HG02610 (cell line): Measurements from ENCODE around the gene KCNN3.

ENCODE experiments used
- ATAC-seq: cut with Tn5 transposase; IDR thresholded peaks from one replicate; pipeline ENCODE4 v1.9.1; 2021; ENCODE audit warnings: mild to moderate bottlenecking, moderate library complexity; ENCODE audit not compliant: unreplicated experiment

Gene KCNN3

DNA sequence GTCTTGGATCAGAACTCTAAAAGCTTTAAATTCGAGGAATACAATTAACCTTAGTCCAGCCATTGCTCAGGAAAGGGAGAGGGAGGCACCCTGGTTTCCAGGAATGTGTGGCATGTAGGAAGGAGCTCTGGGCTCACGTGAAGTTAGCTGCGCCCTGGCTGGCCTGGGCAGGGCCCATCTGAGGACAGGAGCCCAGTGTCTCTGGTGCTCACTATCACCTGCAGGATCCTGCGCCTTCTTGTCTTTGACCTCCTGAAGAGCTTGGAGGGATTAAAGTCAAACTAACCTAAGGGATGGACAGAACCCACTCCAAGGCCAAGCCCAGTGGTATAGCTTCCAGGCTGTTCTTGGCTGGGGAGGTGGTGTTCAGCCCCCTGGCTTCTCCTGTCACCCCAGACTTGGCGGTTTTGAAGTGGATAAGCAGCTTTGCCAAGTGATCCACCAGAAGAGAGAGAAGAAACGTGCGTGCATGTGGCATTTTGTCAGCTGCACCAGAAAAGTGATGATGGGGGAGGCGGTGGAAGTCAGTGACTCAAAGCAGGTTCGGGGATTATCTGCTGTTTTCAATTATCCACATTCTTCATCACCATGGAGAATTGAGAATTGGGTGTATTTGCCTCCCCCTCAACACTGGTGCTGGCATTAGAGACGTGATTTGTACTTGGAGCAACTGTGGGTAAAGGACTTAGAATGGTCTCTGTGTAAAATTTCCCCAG lies 11.9 kb upstream of the KCNN3 start:
- no peak for ATAC-seq

DNA sequence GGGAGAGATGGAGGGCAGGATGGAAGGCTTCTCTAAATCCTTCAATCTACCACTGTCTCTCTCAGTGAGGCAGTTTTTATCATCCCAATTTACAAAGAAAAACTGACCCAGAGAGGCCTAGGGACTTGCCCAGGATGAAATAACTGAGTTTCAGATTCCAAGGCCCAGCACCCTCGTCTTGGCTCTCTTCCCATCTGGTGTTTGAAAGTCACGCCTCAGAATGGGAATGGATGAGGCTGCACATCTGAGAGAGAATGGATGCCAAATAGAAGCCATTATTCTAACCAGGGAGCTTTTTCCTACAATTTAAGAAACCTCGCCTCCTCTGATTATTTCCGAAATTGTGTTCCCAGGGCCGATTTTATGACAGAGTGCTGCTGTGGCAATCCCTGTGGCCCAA lies 10.6 kb upstream of the KCNN3 start:
- no peak for ATAC-seq

DNA sequence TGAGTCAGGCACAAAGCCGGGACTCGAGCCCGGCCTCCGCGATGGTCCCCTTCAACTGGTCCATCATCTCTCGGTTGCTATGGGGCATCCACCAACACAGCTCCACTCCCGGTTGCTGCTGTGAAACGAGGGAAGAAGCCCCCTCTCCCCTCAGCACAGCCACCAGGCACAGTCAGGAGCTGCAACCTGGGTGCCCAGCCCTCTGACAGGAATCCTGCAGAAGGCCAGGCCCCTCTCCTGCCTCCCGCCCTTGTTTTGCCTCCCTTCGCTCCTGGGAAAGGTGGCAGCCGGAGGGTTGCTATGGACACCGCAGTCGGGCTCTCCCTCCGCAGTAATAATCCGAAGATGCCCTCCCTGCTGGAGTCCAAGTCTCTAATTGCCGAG lies 8.9 kb upstream of the KCNN3 start:
- ATAC-seq, result no peak

- ATAC-seq, result peak; percentile 53
These were observed 8.4 kb upstream of the KCNN3 start for GRCh38 chr1:154878371-154879037.

- ATAC-seq, result no peak
These were observed 7.4 kb upstream of the KCNN3 start for GRCh38 chr1:154877370-154877974.

DNA sequence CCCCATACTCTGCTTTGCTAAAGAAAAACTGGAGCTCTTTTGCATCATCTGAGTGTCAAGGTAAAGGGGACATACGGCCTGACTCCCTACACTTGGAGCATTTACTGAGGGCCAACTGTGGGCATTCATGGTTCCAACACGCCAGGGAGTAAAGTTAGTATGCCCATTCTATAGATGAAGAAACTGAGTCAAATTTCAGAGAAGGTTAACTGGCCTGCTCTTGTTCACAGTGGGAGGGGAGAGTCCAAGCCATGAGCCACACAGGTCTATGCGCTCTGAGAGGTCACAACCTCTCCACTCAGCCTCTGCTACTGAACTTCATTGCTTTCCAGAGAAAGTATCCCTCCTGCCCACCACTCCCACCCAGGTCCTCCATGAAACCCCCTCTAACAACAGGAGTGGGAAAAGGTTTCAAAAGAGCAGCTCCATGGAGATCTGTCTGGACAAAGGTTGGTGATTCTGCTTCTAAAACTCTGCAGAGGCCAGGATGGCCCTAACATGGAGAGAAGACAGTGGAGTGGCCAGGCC lies 6.8 kb upstream of the KCNN3 start:
- ATAC-seq, result no peak

DNA sequence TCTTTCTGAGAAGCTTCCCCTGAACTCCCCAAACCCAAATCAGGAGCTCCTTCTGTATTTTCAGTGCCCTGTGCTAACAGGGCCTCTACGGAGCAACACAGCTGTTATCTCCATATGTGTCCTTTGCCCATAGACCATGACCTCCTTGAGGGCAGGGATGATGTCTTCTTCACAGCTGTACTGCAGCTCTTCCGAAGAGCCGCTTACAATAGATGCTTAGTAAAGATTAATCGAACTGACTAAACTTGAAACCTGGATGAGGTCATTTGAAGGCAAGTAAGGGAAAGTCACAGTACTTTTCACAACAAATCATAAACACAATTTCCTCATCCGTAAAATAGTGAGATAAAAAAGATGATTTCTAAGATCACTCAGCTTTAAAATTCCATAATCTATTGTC lies 4.4 kb upstream of the KCNN3 start:
- ATAC-seq, result no peak

DNA sequence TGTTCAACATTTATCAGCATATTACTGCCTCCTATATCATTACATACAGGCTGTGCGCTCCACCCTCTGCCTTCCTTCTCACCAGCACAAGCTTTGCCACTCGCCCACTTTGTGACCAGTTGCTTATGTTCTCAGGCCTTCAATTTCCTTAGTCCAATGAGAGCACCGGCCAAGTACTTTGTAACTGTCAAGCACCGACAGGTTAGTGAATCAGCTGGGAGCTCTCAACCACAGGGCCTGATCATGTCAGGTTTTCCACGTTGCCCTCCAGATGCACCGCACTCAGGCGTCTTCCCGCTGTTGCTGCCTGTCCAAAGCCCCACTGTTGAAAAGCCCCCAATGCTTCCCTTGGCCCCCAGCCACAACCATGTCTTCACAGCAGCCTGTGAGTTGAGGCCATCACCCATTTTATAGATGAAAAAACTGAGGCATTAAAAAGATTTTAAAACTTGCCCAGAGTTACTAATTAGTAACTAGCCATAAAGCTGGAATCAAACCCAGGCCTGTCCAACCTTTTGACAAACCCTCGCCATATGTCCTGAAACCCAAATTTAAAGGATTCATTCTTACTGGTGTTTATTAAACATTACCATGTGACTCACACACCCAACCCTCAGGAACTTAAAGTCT lies 3.4 kb upstream of the KCNN3 start:
- no peak for ATAC-seq

- ATAC-seq, result no peak
These were observed 1.3 kb upstream of the KCNN3 start for GRCh38 chr1:154871374-154871773.

GRCh38 chr1:154870734-154871133 lies 653 bp upstream of the KCNN3 start:
- no peak for ATAC-seq

GRCh38 chr1:154869351-154870114 lies 548 bp downstream of the KCNN3 start:
- no peak for ATAC-seq

- no peak for ATAC-seq
These were observed 2.1 kb downstream of the KCNN3 start for GRCh38 chr1:154867841-154868605.

GRCh38 chr1:154867064-154867825 lies 2.8 kb downstream of the KCNN3 start:
- no peak for ATAC-seq

DNA sequence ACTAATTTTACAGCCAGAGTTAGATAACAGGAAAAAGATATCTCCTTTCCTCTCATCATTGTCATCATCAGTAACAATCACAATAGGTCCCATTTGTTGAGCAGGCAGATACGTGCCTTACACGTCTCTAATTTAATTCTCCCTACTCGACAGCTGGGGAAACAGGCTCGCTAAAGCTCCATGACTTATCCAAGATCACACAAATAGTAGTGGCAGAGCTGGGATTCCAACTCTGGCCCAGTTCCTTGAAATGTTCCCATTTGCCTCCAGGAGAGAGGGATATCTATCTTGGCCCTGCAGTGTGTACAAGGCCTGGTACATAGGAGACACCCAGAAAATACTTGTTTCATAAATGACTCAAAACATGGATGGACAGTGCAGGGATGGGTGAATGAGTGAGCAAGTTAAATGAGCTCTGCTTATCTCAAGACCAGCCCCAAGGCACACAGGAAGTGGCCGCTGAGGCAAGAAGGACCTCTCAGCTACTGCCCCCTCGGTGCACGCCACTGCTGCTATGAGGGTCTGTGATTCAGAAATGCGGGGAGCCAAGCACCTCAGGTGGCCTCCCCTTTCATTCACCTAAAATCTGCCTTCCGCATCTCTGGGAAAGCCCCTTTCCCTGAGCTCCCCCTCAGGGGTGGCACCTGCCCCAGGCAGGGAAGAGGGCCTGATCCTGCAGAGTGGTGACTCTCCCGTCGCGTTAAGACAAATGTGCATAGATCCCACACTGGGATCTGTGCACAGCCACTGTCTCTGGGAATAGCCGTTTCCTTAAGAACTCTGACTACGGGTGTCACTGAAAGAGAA lies 3.6 kb downstream of the KCNN3 start:
- ATAC-seq, result no peak

DNA sequence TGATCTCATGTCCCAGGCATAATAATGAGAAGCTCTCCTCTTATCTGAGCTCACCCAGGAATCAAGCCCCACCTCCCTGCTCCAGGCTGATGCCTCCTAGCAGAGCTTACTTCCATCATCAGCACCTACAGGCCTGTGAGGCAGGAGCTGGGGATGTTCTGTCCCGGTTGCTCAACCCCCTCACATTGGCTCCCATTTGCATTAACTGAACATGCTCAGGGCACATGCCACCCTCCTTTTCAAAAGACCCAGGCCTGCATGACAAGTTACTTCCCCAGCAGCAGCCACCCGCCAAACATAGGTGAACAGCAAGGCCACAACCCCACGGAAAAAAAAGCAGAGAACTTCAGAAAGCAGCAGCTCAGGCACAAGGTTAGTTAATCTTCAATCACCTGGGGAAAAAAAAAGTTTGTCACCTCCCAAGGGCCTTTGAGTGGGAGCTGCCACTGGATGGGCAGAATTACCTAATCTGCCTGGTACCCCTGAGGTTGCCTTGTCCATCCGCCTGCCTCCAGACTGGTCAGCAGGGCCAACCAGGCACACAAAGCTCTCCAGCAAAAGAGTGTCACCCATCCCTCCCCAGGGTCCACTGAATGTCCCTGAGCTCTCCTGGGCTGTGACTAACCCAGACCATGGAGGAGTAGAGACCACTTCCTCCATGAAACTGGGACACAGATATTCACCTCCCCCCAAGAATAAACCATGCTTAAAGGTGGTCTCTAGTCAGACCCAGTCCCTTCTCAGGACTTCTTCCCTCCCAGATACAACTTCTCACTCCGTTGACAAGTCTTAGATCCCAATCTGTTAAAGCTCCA lies 4.4 kb downstream of the KCNN3 start:
- ATAC-seq, result no peak

DNA sequence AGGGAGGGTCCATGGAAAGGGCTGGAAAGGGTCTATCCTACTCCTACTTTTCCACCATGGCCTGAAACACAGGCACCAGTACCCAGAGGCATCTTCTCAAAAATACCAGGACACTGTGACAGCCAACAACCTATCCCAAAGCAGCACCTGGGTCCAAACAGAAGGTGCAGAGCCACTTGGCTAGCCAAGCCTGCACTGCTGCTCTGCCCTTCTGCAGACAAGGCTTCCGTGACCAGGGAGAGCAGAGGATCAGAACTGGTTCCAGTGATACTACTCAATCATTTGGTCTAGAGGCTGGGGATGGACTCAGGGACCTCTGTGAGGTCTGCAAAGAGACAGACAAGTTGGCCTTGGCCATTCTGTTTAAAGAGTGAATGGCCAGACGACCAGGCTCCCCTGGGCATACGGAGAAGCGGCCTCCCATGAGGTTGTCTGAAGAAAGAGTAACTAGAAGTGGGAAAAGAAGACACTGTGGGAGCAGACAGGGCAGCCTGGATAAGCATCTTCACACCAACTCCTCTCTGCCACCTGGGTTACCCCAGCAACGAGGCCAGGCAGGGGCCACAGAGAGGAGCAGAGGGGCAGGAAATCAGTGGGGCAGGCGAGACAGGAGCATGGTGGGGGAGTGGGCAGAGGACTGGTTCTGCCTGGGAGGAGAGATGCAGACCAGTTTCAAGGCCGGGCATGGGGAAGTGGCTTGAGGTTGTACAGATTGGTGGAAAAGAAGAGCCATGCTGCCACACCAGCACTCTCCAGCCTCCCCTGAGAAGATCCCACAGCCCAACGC lies 5.7 kb downstream of the KCNN3 start:
- ATAC-seq, result no peak
